HG02943 (cell line): ENCODE data around the gene IFT22.
A peak's percentile ranks its signal among the peaks of the same experiment; 100 is the strongest.
"Not testable (repeated sequence)": the region's sequence is repeated elsewhere in the genome, so short reads cannot be mapped to it uniquely, and the experiment has no call there.

ENCODE experiments used
- ATAC-seq: cut with Tn5 transposase; IDR thresholded peaks from one replicate; pipeline ENCODE4 v1.9.1; 2021; ENCODE audit warnings: mild to moderate bottlenecking, low read depth, moderate library complexity; ENCODE audit not compliant: unreplicated experiment

The IFT22 gene

DNA sequence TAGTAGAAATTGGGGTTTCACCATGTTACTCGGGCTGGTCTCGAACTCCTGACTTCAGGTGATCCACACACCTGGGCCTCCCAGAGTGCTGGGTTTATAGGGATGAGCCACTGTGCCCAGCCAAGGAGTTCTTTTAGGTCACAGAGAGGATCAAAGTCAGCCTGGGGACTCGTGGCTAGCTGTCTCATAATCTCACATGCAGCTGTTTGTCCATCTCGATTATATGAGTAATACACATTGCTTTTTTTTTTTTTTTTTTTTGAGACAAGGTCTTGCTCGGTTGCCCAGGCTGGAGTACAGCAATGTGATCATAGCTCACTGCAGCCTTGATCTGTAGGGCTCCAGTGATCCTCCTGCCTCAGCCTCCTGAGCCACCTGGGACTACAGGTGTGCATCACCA lies 2.2 kb downstream of the IFT22 start:
- no peak for ATAC-seq

GRCh38 chr7:101315336-101315735 lies 6.3 kb downstream of the IFT22 start:
- ATAC-seq: no peak

DNA sequence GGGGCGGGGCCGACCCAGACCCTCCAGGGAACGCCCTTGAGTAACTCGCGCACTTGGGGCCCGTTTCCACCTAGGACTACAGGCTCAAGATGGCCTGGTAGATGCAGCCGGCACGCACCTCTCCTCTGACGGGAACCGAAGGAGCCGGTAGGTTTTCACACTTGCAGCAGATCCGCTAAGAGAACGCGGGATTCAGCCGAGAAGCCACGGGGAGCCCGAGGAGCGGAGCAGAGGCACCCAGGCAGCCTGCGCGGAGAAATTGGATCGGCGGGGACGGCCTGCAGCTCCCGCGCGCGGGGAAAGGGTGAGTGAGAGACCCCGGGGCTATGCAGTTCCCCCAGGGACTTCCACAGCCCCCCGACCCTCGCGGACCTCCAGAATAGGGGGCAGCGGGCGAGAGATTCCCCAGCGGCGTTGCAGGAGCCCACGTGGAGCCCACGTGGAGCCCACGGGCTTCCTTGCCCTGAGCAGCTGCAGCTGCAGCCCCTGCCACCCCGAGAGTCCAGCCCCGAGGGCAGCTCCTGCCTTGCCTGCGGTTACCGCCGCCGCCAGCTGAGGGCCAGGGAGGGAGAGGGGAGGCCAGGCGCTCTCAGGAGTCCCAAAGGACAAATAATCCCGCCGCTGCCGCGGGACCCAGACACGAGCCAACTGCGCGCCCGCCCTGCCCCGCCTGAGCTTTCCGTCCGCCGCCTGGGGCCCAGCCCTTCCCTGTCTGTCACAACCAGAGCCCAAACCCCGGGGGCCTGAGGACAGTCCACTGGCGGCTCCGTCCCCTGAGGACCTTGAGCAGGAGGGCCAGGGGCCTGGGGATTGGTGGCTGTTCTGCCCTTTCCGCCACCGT lies 13.1 kb downstream of the IFT22 start:
- no peak for ATAC-seq

- ATAC-seq: no peak
Measured at GRCh38 chr7:101306307-101306706, 15.3 kb downstream of the IFT22 start.

DNA sequence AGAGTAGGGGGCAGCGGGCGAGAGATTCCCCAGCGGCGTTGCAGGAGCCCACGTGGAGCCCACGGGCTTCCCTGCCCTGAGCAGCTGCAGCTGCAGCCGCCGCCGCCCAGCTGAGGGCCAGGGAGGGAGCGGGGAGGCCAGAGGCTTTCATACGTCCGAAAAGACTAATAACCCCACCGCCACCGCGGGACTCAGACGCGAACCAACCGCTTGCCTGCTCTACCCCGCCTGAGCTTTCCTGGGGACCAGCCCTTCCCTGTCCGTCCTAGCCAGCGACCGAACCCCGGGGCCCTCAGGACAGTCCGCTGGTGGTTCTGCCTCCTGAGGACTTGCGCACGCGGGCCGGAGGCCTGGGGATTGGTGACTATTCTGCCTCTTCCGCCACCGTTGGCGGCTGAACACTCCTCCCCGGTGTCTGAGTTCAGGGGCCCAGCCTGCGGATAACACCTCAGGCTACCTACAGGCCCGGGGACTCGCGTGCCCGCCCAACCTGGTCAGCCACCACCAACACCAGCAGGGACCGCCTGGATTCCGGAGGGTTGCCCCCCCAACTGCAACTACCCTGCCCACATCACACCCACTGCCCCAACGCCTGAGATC lies 18.4 kb downstream of the IFT22 start:
- ATAC-seq: no peak

DNA sequence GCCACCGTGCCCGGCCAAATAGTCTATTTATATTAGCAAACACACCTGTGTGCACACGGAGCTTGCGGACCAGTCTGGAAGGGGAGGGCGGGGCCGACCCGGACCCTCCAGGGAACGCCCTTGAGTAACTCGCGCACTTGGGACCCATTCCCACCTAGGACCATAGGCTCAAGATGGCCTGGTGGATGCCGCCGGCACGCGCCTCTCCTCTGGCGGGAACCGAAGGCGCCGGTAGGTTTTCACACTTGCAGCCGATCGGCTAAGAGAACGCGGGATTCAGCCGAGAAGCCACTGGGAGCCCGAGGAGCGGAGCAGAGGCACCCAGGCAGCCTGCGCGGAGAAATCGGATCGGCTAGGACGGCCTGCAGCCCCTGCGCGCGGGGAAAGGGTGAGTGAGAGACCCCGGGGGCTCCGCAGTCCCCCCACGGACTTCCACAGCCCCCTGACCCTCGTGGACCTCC lies 18.9 kb downstream of the IFT22 start:
- ATAC-seq: no peak

- no peak for ATAC-seq
Measured at GRCh38 chr7:101300465-101301376, 20.9 kb downstream of the IFT22 start.

DNA sequence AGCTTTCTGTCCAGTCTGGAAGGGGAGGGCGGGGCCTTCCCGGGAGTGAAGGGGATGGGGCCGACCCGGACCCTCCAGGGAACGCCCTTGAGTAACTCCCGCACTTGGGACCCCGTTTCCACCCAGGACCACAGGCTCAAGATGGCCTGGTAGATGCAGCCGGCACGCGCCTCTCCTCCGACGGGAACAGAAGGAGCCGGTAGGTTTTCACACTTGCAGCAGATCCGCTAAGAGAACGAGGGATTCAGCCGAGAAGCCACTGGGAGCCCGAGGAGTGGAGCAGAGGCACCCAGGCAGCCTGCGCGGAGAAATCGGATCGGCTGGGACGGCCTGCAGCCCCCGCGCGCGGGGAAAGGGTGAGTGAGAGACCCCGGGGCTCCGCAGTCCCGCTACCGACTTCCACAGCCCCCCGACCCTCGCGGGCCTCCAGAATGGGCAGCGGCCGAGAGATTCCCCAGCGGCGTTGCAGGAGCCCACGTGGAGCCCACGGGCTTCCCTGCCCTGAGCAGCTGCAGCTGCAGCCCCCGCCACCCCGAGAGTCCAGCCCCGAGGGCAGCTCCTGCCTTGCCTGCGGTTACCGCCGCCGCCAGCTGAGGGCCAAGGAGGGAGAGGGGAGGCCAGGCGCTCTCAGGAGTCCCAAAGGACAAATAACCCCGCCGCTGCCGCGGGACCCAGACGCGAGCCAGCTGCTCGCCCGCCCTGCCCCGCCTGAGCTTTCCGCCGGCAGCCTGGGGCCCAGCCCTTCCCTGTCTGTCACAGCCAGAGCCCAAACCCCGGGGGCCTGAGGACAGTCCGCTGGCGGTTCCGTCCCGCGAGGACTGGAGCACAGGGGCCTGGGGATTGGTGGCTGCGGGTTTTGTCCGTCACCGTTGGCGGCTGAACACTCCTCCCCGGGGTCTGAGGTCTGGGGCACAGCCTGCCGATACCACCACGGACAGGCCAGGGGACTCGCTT lies 21.8 kb downstream of the IFT22 start:
- ATAC-seq: no peak

DNA sequence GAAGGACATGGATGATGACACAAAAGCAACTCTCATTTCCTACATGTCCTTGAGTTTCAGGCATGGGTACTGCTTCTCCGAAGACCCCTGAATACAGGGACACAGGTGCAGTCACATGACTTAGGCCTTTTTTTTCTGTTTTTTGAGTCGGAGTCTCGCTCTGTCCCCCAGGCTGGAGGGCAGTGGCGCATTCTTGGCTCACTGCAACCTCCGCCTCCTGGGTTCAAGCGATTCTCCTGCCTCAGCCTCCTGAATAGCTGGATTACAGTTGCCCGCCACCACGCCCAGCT lies 26.8 kb downstream of the IFT22 start:
- no peak for ATAC-seq

DNA sequence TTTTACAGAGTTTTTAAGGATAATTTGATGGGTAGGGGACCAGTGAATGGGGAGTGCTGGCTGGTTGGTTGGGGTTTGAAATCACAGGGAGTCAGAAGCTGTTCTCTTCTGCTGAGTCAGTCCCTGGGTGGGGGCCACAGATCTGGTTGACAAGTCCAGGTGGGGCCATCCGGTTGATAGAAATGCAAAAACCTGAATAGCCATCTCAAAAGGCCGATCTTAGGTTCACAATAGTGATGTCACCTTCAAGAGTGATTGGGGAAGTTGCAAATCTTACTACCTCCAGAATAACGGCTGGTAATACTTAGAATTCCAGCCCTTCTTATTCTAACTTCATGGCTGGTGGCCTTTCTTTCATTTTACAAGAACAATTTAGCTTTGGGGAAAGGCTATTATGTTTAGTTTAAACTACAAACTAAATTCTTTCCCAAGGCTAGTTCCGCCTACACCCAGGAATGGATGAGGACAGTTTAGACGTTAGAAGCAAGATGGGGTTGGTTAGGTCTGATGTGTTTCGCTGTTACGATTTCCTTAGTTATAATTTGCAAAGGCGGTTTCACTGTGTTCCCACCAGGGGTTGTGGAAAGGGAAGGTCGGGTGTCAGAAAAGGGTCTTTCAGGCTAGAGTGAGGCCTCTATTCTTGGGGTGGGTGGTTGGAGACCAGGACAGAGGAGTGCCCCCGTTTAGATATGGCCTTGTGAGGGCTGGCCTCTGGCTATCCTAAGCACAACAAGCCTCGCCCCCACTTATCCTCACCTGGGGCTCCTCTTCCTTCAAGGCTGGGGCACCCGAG lies 27.4 kb downstream of the IFT22 start:
- ATAC-seq: no peak

- ATAC-seq: not testable (repeated sequence)
Measured at GRCh38 chr7:101293069-101294021, 28.3 kb downstream of the IFT22 start.

DNA sequence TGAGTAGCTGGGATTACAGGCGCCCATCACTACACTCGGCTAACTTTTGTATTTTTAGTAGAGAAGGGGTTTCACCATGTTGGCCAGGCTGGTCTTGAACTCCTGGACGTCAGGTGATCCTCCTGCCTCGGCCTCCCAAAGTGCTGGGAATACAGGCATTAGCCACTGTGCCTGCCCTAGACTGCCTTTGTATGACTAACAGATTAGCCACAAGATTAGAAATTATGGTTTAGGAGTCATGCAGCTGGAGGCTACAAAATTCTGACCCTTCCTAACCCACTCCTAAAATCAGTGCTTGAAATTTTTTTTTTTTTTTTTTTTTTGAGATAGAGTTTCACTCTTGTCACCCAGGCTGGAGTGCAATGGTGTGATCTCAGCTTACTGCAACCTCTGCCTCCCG lies 29.0 kb downstream of the IFT22 start:
- not testable (repeated sequence) for ATAC-seq

DNA sequence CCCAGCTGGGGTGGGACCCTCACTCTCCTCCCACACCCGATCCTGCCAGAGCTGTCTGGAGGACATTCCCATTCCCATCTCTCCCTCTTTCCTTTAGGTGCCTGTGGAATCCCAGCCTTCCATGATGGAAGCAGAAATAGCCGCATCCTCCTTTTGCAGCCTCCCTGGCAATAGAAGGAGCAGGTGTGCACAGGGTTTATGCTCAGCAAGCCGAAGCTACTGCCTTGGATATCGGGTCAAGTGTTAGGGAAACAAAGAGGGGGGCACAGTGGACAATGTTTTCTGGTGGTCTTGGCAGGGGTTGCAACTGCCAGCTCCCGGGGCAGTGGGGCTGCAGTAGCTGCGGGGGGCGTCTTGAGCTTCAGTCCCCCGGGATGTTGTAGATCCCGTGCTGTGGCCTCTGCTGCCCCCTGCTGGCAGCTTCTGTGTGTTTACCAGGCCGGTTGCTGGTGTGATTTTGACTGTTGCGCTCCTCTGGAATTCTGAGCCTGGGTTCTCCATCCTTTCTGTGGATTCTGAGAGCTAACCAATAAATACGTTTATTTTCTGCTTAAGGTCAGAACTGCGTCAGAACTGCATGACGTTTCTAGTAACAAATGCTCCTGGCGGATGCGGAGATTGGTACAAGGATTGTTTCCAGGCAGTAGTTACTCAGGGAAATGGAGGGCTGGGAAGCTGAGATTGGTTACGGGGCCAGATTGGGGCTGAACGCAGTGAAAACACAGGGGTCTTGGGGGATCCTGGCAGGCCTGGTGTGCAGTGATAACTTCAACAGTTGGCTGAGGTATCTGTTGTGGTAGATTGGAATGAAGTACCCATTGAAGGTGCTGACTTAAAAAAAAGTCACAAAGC lies 31.2 kb downstream of the IFT22 start:
- not testable (repeated sequence) for ATAC-seq

DNA sequence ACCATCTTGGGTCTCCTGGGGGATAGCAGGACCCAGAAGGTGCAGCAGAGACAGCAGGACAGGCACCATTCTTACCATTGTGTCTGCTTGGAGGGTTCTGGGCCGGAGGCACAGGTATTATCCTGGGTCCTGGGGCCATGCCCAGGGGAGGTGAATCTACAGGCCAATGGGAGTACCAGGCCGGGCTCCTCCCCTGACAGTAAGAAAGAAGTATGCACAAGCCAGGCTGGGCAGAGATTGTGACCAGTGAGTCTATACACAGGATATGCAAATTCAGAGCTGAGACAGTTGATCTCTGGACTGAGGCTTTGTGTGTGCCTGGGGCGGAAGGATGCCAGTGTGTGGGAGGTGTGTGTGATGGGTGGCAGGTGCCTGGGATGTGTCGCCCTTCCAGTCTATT lies 31.9 kb downstream of the IFT22 start:
- ATAC-seq: peak; percentile 61

DNA sequence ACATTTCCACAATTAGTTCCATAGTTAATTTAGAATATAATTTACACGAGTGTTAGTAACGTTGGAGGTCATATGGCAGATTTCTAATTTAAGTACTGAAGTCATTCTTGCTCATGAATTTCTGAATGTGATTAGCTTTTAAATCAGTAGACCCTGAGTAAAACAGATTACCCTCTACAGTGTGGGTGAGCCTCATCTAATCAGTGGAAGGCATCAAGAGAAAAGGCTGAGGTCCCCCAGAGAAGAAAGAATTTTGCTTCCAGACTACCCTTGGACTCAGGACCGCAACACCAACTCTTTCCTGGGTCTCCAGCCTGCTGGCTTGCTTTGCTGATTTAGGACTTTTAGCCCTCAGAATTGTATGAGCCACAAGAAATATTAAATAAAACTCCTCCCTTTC lies 33.2 kb downstream of the IFT22 start:
- ATAC-seq: no peak

DNA sequence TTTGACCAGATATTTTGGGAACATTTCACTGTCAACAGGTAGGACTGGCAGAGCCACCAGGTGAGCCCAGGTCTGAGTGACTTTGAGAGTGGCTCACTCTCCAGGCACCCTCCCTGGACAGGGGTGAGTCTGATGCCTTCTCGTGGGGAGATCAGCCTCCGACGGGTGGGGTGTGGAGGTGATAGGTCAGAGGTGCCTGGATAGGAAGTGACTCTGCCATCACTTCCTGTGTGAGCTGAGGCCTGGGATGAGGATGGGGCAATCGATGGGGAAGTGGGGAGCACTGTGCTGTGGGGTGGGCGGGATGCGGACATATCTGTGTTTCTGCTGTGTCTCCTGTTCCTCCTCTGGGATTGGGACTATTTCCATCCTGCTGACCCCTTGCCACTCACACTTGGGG lies 34.6 kb downstream of the IFT22 start:
- no peak for ATAC-seq

- ATAC-seq: not testable (repeated sequence)
Measured at GRCh38 chr7:101285880-101286279, 35.7 kb downstream of the IFT22 start.
